Measurements from ENCODE around the gene LRMDA. TPM values are rescaled to one million over a fixed set of nuclear protein-coding genes. Genes with fewer than 3 reads are reported as not detected.

Gene LRMDA
- total RNA-seq, 1 experiment from 2014 or later, result not detected

- Histone ChIP-seq H3K4me3 (ENCODE audit: insufficient read depth, low read depth, low read length) (no peak overlapping the region), H3K36me3 (replicated peaks; ENCODE audit: control insufficient read depth, insufficient read depth, low read length) (no peaks in the 10 kb centered on the region), H3K27me3 (ENCODE audit: control insufficient read depth, insufficient read depth, low read length) (peaks cover 19% of the 10 kb centered on the region)
- no peak for DNase-seq
Measured at GRCh38 chr10:75441196-75441595, 9.8 kb downstream of the LRMDA start.

DNA sequence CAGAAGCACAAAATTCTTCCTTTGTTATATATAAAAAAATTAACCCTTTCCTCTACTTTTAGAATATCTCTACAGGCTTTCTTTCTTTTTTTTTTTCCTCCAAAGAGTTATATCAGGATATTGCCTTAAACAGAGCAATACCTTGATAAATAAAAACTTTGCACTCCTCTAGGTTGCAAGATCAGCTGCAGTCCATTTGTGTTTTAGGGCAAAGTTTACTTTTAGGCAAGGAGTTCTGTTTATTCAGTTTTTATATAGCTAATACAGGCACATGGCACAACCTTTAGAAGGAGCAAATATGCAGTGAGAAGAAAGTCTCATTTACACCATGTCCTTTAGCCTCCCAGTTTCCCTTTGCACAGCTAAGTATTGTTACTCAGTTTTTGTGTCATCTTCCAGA lies 10.3 kb downstream of the LRMDA start:
- H3K4me3 ChIP-seq (ENCODE audit: insufficient read depth, low read depth, low read length), result no peak overlapping the region
- no peaks in the 10 kb centered on the region for H3K36me3 ChIP-seq (replicated peaks; ENCODE audit: control insufficient read depth, insufficient read depth, low read length)
- DNase-seq, result no peak
- H3K27me3 ChIP-seq (ENCODE audit: control insufficient read depth, insufficient read depth, low read length), result peaks cover 16% of the 10 kb centered on the region; the same call in 1 of the 2 replicates

- DNase-seq, result no peak
Measured at GRCh38 chr10:75443362-75443761, 11.9 kb downstream of the LRMDA start.

DNA sequence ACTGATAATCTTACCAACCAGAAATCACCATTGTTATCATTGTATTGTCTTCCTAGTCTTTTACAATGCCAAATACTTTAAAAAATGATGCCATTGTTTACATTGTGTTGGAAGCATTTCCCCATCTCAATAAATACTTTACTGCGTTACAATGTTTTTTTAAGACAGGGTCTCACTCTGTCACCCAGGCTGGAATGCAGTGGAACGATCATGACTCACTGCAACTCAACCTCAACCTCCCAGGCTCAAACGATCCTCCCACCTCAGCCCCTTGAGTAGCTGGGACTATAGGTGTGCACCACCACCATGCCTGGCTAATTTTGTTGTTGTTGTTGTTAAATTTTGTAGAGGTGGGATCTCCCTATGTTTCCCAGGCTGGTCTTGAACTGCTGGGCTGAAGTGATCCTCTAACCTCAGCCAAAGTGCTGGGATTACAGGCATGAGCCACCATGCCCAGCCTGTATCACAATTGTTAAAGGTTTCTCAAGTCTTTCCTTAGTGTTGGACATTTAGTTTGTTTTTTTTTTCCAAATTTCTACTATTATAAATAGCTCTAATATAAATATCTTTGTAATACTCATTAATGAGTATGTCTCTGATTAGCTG lies 13.5 kb downstream of the LRMDA start:
- DNase-seq, result no peak
- Histone ChIP-seq H3K27me3 (ENCODE audit: control insufficient read depth, insufficient read depth, low read length) (peaks cover 3% of the 10 kb centered on the region; the same call in 1 of the 2 replicates), H3K36me3 (replicated peaks; ENCODE audit: control insufficient read depth, insufficient read depth, low read length) (no peaks in the 10 kb centered on the region), H3K4me3 (ENCODE audit: insufficient read depth, low read depth, low read length) (no peak overlapping the region)

More at GRCh38 chr10:75443362-75443761, 11.9 kb downstream of the LRMDA start:
- peaks cover 6% of the 10 kb centered on the region; the same call in 1 of the 2 replicates for H3K27me3 ChIP-seq (ENCODE audit: control insufficient read depth, insufficient read depth, low read length)
- no peaks in the 10 kb centered on the region for H3K36me3 ChIP-seq (replicated peaks; ENCODE audit: control insufficient read depth, insufficient read depth, low read length)
- no peak overlapping the region for H3K4me3 ChIP-seq (ENCODE audit: insufficient read depth, low read depth, low read length)

GRCh38 chr10:75446508-75446907 lies 15.1 kb downstream of the LRMDA start:
- Histone ChIP-seq H3K27me3 (ENCODE audit: control insufficient read depth, insufficient read depth, low read length) (peaks cover 3% of the 10 kb centered on the region; the same call in 1 of the 2 replicates), H3K36me3 (replicated peaks; ENCODE audit: control insufficient read depth, insufficient read depth, low read length) (no peaks in the 10 kb centered on the region)
- no peak for DNase-seq

DNA sequence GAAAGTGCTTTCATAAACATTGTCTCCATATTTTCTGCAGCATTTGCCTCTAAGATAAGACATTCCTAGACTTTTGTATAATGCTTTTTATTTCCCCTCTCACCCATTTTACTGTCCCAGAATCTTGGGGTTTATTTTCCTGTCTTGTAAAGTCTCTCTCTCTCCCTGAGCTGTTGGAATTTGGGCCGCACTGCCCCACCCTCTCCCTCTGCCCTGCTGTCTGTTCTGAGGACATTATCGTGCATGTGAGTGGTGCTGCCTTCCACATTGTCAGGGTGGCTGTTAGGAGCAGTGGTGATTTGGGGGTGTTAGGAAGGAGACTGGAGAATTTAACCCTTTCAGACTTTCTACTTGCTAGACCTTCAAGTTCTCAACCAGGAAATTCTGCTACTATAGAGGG lies 16.7 kb downstream of the LRMDA start:
- no peaks in the 10 kb centered on the region for H3K36me3 ChIP-seq (replicated peaks; ENCODE audit: control insufficient read depth, insufficient read depth, low read length)
- no peak for DNase-seq
- no peak overlapping the region for H3K4me3 ChIP-seq (ENCODE audit: insufficient read depth, low read depth, low read length)
- peaks cover 12% of the 10 kb centered on the region for H3K27me3 ChIP-seq (ENCODE audit: control insufficient read depth, insufficient read depth, low read length)

More at GRCh38 chr10:75446508-75446907, 15.1 kb downstream of the LRMDA start:
- H3K4me3 ChIP-seq (ENCODE audit: insufficient read depth, low read depth, low read length), result no peak overlapping the region

GRCh38 chr10:75449382-75450074 lies 18.1 kb downstream of the LRMDA start:
- Histone ChIP-seq H3K36me3 (replicated peaks; ENCODE audit: control insufficient read depth, insufficient read depth, low read length) (no peaks in the 10 kb centered on the region), H3K4me3 (ENCODE audit: insufficient read depth, low read depth, low read length) (no peak overlapping the region), H3K27me3 (ENCODE audit: control insufficient read depth, insufficient read depth, low read length) (peaks cover 14% of the 10 kb centered on the region)
- DNase-seq, result no peak

DNA sequence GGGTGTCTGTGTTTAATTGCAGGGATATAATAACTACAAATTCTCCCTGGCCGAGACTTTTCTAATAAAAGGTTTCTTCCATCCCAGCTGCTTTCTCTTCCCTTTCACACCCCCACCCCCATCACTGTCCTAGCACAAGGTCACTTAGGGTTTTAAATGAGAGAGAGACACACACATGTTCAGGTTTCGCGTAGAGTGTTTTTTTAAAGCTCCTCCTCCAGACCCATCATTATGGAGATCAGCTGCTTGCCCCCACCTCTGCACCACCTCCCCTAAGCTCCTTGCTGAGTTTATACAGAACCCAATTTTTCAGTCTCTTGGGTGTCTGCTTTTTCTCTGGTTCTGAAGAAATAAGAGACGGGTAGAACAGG lies 18.6 kb downstream of the LRMDA start:
- no peak for DNase-seq
- H3K4me3 ChIP-seq (ENCODE audit: insufficient read depth, low read depth, low read length), result no peak overlapping the region
- H3K27me3 ChIP-seq (ENCODE audit: control insufficient read depth, insufficient read depth, low read length), result peaks cover 14% of the 10 kb centered on the region
- H3K36me3 ChIP-seq (replicated peaks; ENCODE audit: control insufficient read depth, insufficient read depth, low read length), result no peaks in the 10 kb centered on the region

GRCh38 chr10:75450644-75451640 lies 19.5 kb downstream of the LRMDA start:
- DNase-seq, result no peak
- no peak overlapping the region for H3K4me3 ChIP-seq (ENCODE audit: insufficient read depth, low read depth, low read length)
- H3K27me3 ChIP-seq (ENCODE audit: control insufficient read depth, insufficient read depth, low read length), result peaks cover 14% of the 10 kb centered on the region
- no peaks in the 10 kb centered on the region for H3K36me3 ChIP-seq (replicated peaks; ENCODE audit: control insufficient read depth, insufficient read depth, low read length)

GRCh38 chr10:75451831-75452230 lies 20.4 kb downstream of the LRMDA start:
- no peak overlapping the region for H3K4me3 ChIP-seq (ENCODE audit: insufficient read depth, low read depth, low read length)
- peaks cover 14% of the 10 kb centered on the region for H3K27me3 ChIP-seq (ENCODE audit: control insufficient read depth, insufficient read depth, low read length)
- H3K36me3 ChIP-seq (replicated peaks; ENCODE audit: control insufficient read depth, insufficient read depth, low read length), result no peaks in the 10 kb centered on the region
- no peak for DNase-seq

- no peak for DNase-seq
- H3K36me3 ChIP-seq (replicated peaks; ENCODE audit: control insufficient read depth, insufficient read depth, low read length), result no peaks in the 10 kb centered on the region
- peaks cover 14% of the 10 kb centered on the region for H3K27me3 ChIP-seq (ENCODE audit: control insufficient read depth, insufficient read depth, low read length)
- H3K4me3 ChIP-seq (ENCODE audit: insufficient read depth, low read depth, low read length), result no peak overlapping the region
Measured at GRCh38 chr10:75452997-75453396, 21.6 kb downstream of the LRMDA start.

DNA sequence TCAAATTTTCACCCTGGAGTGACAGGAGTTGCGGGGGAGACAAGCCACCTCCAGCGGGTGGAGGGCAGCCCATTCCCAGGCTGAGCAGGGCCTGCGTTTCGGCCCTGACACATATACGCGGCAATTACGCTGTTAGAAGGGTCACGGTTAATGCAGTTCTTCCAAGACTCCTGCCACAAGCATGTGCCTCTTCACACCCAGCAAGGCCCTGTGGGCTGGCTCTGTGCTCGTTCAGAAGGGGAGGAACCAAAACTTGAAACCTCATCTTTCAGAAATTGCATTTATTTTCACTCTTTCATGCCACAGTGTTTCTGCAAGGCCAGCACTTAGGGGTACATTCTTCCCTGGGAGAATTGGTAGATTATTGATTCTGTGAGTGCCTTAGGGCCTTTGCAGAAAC lies 24.7 kb downstream of the LRMDA start:
- DNase-seq, result no peak
- Histone ChIP-seq H3K4me3 (ENCODE audit: insufficient read depth, low read depth, low read length) (no peak overlapping the region), H3K27me3 (ENCODE audit: control insufficient read depth, insufficient read depth, low read length) (peaks cover 11% of the 10 kb centered on the region), H3K36me3 (replicated peaks; ENCODE audit: control insufficient read depth, insufficient read depth, low read length) (no peaks in the 10 kb centered on the region)

- H3K36me3 ChIP-seq (replicated peaks; ENCODE audit: control insufficient read depth, insufficient read depth, low read length), result no peaks in the 10 kb centered on the region
- no peak overlapping the region for H3K4me3 ChIP-seq (ENCODE audit: insufficient read depth, low read depth, low read length)
Measured at GRCh38 chr10:75460059-75460458, 28.6 kb downstream of the LRMDA start.

More at GRCh38 chr10:75460059-75460458, 28.6 kb downstream of the LRMDA start:
- DNase-seq, result no peak
- H3K27me3 ChIP-seq (ENCODE audit: control insufficient read depth, insufficient read depth, low read length), result peaks cover 1% of the 10 kb centered on the region; the same call in 1 of the 2 replicates

Data from H7 (cell line).